Epidermal melanocyte (primary cell): ENCODE measurements around the gene SLC25A17.
"Not testable (repeated sequence)": the region's sequence is repeated elsewhere in the genome, so short reads cannot be mapped to it uniquely, and the experiment has no call there.

Experiments used
- DNase-seq: peaks from one replicate; pipeline ENCODE4 v3.0.0; 2011; ENCODE audit warnings: low spot score; ENCODE audit not compliant: insufficient read length

Gene SLC25A17

GRCh38 chr22:40819599-40820140, 524 bp upstream of the SLC25A17 start:
- DNase-seq: no peak

GRCh38 chr22:40818192-40818746, 877 bp downstream of the SLC25A17 start:
- DNase-seq: no peak

GRCh38 chr22:40817737-40818136, 1.4 kb downstream of the SLC25A17 start:
- no peak for DNase-seq

- DNase-seq: no peak
Measured at GRCh38 chr22:40813912-40814315, 5.2 kb downstream of the SLC25A17 start.

- no peak for DNase-seq
Measured at GRCh38 chr22:40808018-40808841, 10.9 kb downstream of the SLC25A17 start.

- no peak for DNase-seq
Measured at GRCh38 chr22:40806711-40807110, 12.4 kb downstream of the SLC25A17 start.

GRCh38 chr22:40805699-40806203, 13.4 kb downstream of the SLC25A17 start:
- no peak for DNase-seq

GRCh38 chr22:40805239-40805638, 13.9 kb downstream of the SLC25A17 start:
- no peak for DNase-seq

GRCh38 chr22:40803321-40803720, 15.8 kb downstream of the SLC25A17 start:
- DNase-seq: no peak

- DNase-seq: no peak
Measured at GRCh38 chr22:40799008-40799407, 20.1 kb downstream of the SLC25A17 start.

GRCh38 chr22:40797427-40797826, 21.7 kb downstream of the SLC25A17 start:
- DNase-seq: no peak

GRCh38 chr22:40792451-40792850, 26.7 kb downstream of the SLC25A17 start:
- no peak for DNase-seq

GRCh38 chr22:40791241-40791640, 27.9 kb downstream of the SLC25A17 start:
- no peak for DNase-seq

- DNase-seq: no peak
Measured at GRCh38 chr22:40789131-40789530, 30.0 kb downstream of the SLC25A17 start.

- DNase-seq: no peak
Measured at GRCh38 chr22:40782521-40782920, 36.6 kb downstream of the SLC25A17 start.

- not testable (repeated sequence) for DNase-seq
Measured at GRCh38 chr22:40781749-40782148, 37.4 kb downstream of the SLC25A17 start.

- DNase-seq: no peak
Measured at GRCh38 chr22:40769761-40770160, 49.4 kb downstream of the SLC25A17 start.

GRCh38 chr22:40768206-40768605, 50.9 kb downstream of the SLC25A17 start:
- no peak for DNase-seq

- DNase-seq: no peak
Measured at GRCh38 chr22:40766956-40767355, 52.2 kb downstream of the SLC25A17 start.

- DNase-seq: no peak
Measured at GRCh38 chr22:40764763-40765441, 54.2 kb downstream of the SLC25A17 start.

- no peak for DNase-seq
Measured at GRCh38 chr22:40759294-40759840, 59.8 kb downstream of the SLC25A17 start.

- DNase-seq: not testable (repeated sequence)
Measured at GRCh38 chr22:40758851-40759250, 60.3 kb downstream of the SLC25A17 start.
